Heart left ventricle (tissue), 16 donors: ENCODE measurements around the gene KIF17. TPM values are rescaled to one million over a fixed set of nuclear protein-coding genes. Genes with fewer than 3 reads are reported as not detected.

Source experiments
- ATAC-seq, 4 donors: fragments of 200-7000 bp; cut with Tn5 transposase; one replicate each; pipeline ENCODE4 v1.9.1; 2020 to 2022; ENCODE audit warnings: moderate library complexity in 4 of 4, mild to moderate bottlenecking in 3 of 4, moderate number of reproducible peaks in 1 of 4
- DNase-seq, 5 donors: peaks; one replicate each; pipeline ENCODE4 v3.0.0-alpha.2; 2020
- H3K27ac ChIP-seq, 12 donors: fragments of 200-600 bp; sonication (generic) in 4 of 12; one replicate each; pipeline versions ENCODE4 v1.5.0 to v1.8.0; 2016 to 2022; ENCODE audit warnings: mild to moderate bottlenecking in 2 of 12
- H3K27me3 ChIP-seq, 9 donors: fragments of 200-600 bp; sonication (generic) in 2 of 9; one replicate each; pipeline versions ENCODE4 v1.5.1 to v1.8.0; 2016 to 2022; ENCODE audit warnings: mild to moderate bottlenecking in 3 of 9
- H3K36me3 ChIP-seq, 9 donors: fragments of 200-600 bp; sonication (generic) in 2 of 9; one replicate each; pipeline versions ENCODE4 v1.5.0 to v1.8.0; 2018 to 2022; ENCODE audit warnings: mild to moderate bottlenecking in 2 of 9
- H3K4me1 ChIP-seq, 12 donors: fragments of 200-600 bp; sonication (generic) in 4 of 12; one replicate each; pipeline versions ENCODE4 v1.5.0 to v1.8.0; 2016 to 2022; ENCODE audit warnings: mild to moderate bottlenecking in 3 of 12
- H3K4me3 ChIP-seq, 12 donors: fragments of 200-600 bp; sonication (generic) in 4 of 12; one replicate each; pipeline versions ENCODE4 v1.5.0 to v1.8.0; 2017 to 2022; ENCODE audit warnings: mild to moderate bottlenecking in 9 of 12, moderate library complexity in 4 of 12
- H3K9me3 ChIP-seq, 12 donors: fragments of 200-600 bp; sonication (generic) in 4 of 12; one replicate each; pipeline versions ENCODE4 v1.5.0 to v1.8.0; 2016 to 2022; ENCODE audit warnings: mild to moderate bottlenecking in 1 of 12
- CTCF ChIP-seq, 12 donors: fragments of 200-600 bp; sonication (generic) in 4 of 12; IDR thresholded peaks; one replicate each; pipeline versions ENCODE4 v1.5.0 to v1.8.0; 2018 to 2022; ENCODE audit warnings: antibody characterized with exemption in 12 of 12, mild to moderate bottlenecking in 5 of 12
- POLR2A ChIP-seq, 2 donors: fragments of 450-650 bp; IDR thresholded peaks; one replicate each; pipeline ENCODE4 v1.6.1; 2017; ENCODE audit warnings: antibody characterized with exemption in 2 of 2, mild to moderate bottlenecking in 2 of 2, moderate library complexity in 2 of 2
- WGBS, 4 donors: extraction: QIAGEN DNeasy Blood & Tissue Kit in 2 of 4; methylation state at CpG; one replicate each; pipeline versions ENCODE4 v1.1.5 to v1.1.7; 2013 to 2018; 5-methylcytosine and 5-hydroxymethylcytosine counted together
- intact Hi-C, 10 donors: fragments of 100-400 bp; cut with DNase I; formaldehyde crosslinking; loops; one replicate each; pipeline versions ENCODE4 v1.11.1 to v1.14.2; 2022
- polyA plus RNA-seq, 2 donors: library from polyadenylated mRNA; stranded (reverse); fragments of 200-250 nt; gene quantifications; one replicate each; pipeline ENCODE4 v1.2.3, GENCODE V29; 2013
- total RNA-seq, 9 donors: library from RNA; depleted of rRNA in 2 of 9; stranded (reverse); fragments of >200 nt in 2 of 9; fragmentation: NEBNext Ultra II Directional in 3 of 9; extraction: Animal tissue kit (Norgen Biotek cat#: 25700) in 3 of 9; gene quantifications; one replicate each; pipeline versions ENCODE4 v1.1.0 to v1.2.4, GENCODE V29; 2016 to 2023
- donor health status: ischemic (EF 13 %, LVEDD 7.1; RV severe dilation, severe dysfunction).
- donor health status: healthy with polysubstance abuse.
- donor health status: DM: no; HTN: yes; CAD: no.
- donor health status: DM: no; HTN: no; CAD: no.
- donor health status: ischemic (EF 25% LVEDD 6.9; RV normal size, moderate dysfunction).
- donor health status: ischemic (EF 25% LVEDD 5.7; RV mildly dilated, moderate dysfunction).
- donor health status: healthy.
- donor health status: DM: yes; HTN: yes; CAD: no.
- donor health status: ischemic (EF 35%, LVEDD 5.7; RV mildly dilated, moderate dysfunction).
- donor health status: nonischemic (EF 11% LVEDD 7.7; RV severe dilation, severe dysfunction).
- donor health status: DM: yes; HTN: yes; CAD: no.
- donor health status: PGD.
- donor health status: ischemic (EF 29% LVEDD 5.4; RV normal size, mild dysfunction).
- donor health status: nonischemic (EF 23%, LVEDD 6.1; RV moderate dilation, normal function).

Gene KIF17
- total and polyA plus RNA-seq, 11 donors = 1.6 to 9.3 (median 3.4) TPM

GRCh38 chr1:20702416-20702815, 15.4 kb downstream of the KIF17 start:
- TF ChIP-seq CTCF (IDR thresholded peaks at IDR 0.05) (no peak), POLR2A (IDR thresholded peaks at IDR 0.05) (no peak)
- no peak overlapping the region for H3K4me3 ChIP-seq
- DNase-seq (no peak), ATAC-seq (peak in 1 of 4 donors; percentile 25)
- H3K36me3 ChIP-seq = no peaks in the 10 kb centered on the region
- no peaks in the 10 kb centered on the region for H3K27me3 ChIP-seq
- WGBS, 4 donors = 86 to 95% (median 91%) methylated on average over 1 of the region's 1 CpG
- intact Hi-C loops = no loop called here
- H3K27ac ChIP-seq = no peak overlapping the region
- no peaks in the 10 kb centered on the region for H3K9me3 ChIP-seq
- H3K4me1 ChIP-seq = peaks cover 0 to 4% (median 0%) of the 10 kb centered on the region in 12 donors

- intact Hi-C loops = no loop called here
- no peak for ATAC-seq
- DNase-seq = no peak
- no peaks in the 10 kb centered on the region for H3K36me3 ChIP-seq
- TF ChIP-seq POLR2A (IDR thresholded peaks at IDR 0.05) (no peak), CTCF (IDR thresholded peaks at IDR 0.05) (no peak)
- no peaks in the 10 kb centered on the region for H3K9me3 ChIP-seq
- 88 to 94% (median 92%) methylated on average over 5 of the region's 5 CpGs for WGBS, 4 donors
- H3K4me3 ChIP-seq = no peak overlapping the region
- H3K4me1 ChIP-seq = peaks cover 0 to 10% (median 4%) of the 10 kb centered on the region in 12 donors
- H3K27me3 ChIP-seq = no peaks in the 10 kb centered on the region
- H3K27ac ChIP-seq = no peak overlapping the region
Observed at GRCh38 chr1:20701847-20702246, 16.0 kb downstream of the KIF17 start.

GRCh38 chr1:20701446-20701845, 16.4 kb downstream of the KIF17 start:
- no peak overlapping the region for H3K4me3 ChIP-seq
- no peaks in the 10 kb centered on the region for H3K36me3 ChIP-seq
- no peak for ATAC-seq
- H3K27me3 ChIP-seq = no peaks in the 10 kb centered on the region
- DNase-seq = no peak
- peaks cover 0 to 12% (median 4%) of the 10 kb centered on the region in 12 donors for H3K4me1 ChIP-seq
- H3K27ac ChIP-seq = no peak overlapping the region
- 84 to 88% (median 87%) methylated on average over 9 of the region's 9 CpGs for WGBS, 4 donors
- intact Hi-C loops = no loop called here
- TF ChIP-seq CTCF (IDR thresholded peaks at IDR 0.05) (no peak), POLR2A (IDR thresholded peaks at IDR 0.05) (no peak)
- no peaks in the 10 kb centered on the region for H3K9me3 ChIP-seq

GRCh38 chr1:20700636-20701215, 17.1 kb downstream of the KIF17 start:
- Histone ChIP-seq H3K4me1 (peaks cover 0 to 17% (median 5%) of the 10 kb centered on the region in 12 donors), H3K27me3 (no peaks in the 10 kb centered on the region), H3K9me3 (no peaks in the 10 kb centered on the region), H3K27ac (no peak overlapping the region), H3K36me3 (no peaks in the 10 kb centered on the region), H3K4me3 (no peak overlapping the region)
- intact Hi-C loops = no loop called here
- ATAC-seq (no peak), DNase-seq (peak in 1 of 5 donors; percentile 40)
- no peak for TF ChIP-seq CTCF (IDR thresholded peaks at IDR 0.05)
- no peak for TF ChIP-seq POLR2A (IDR thresholded peaks at IDR 0.05)
- 86 to 93% (median 89%) methylated on average over 17 of the region's 17 CpGs for WGBS, 4 donors
